SH-SY5Y (cell line): ENCODE measurements around the gene RASL11A.

Experiments
- GATA2 ChIP-seq: IDR thresholded peaks from 2 replicates; pipeline ENCODE4 v1.6.1; 2011; ENCODE audit warnings: mild to moderate bottlenecking, low read depth, low read length
- GATA3 ChIP-seq: IDR thresholded peaks from 2 replicates; pipeline ENCODE4 v1.6.1; 2011; ENCODE audit warnings: low read depth, mild to moderate bottlenecking, low read length, moderate library complexity

GRCh38 chr13:27276188-27276587 is 5.6 kb downstream of the RASL11A start:
- TF ChIP-seq GATA2 (no peak), GATA3 (no peak)
